ENCODE results near the gene AGBL2.

DNA sequence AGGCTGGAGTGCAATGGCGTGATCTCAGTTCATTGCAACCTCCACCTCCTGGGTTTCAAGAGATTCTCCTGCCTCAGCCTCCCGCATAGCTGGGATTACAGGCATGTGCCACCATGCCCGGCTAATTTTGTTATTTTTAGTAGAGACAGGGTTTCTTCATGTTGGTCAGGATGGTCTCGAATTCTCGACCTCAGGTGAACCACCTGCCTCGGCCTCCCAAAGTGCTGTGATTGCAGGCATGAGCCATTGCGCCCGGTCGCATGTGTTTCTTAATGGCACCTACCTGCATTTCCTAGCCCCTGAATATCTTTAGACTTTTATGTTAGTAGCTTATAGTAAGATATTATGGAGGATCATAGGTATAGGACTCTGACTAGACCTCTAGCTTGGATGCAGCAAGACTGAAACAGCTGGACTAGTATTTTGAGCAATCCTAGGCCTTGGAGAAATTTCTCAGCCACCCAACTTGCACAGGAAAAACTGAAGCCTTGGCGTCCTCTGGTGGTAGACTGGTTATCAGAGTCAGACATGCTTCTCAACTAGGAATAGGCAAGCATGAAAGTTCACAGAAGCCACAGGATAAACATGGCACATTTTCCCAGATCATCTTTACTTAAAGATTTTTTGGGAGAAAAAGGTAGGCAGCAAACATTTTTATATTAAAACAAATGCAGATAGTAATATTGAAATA is 98.3 kb downstream of the AGBL2 start:
- TF ChIP-seq, protein P1, sequence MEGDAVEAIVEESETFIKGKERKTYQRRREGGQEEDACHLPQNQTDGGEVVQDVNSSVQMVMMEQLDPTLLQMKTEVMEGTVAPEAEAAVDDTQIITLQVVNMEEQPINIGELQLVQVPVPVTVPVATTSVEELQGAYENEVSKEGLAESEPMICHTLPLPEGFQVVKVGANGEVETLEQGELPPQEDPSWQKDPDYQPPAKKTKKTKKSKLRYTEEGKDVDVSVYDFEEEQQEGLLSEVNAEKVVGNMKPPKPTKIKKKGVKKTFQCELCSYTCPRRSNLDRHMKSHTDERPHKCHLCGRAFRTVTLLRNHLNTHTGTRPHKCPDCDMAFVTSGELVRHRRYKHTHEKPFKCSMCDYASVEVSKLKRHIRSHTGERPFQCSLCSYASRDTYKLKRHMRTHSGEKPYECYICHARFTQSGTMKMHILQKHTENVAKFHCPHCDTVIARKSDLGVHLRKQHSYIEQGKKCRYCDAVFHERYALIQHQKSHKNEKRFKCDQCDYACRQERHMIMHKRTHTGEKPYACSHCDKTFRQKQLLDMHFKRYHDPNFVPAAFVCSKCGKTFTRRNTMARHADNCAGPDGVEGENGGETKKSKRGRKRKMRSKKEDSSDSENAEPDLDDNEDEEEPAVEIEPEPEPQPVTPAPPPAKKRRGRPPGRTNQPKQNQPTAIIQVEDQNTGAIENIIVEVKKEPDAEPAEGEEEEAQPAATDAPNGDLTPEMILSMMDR (conservative IDR thresholded peaks at IDR 0.05; ENCODE audit: low read length), result peak; percentile 88
- no peak for TF ChIP-seq EZH2phosphoT487 (IDR thresholded peaks at IDR 0.05; ENCODE audit: borderline replicate concordance, low read depth, low read length)
